ENCODE measurements around the gene HMGB2. TPM values are rescaled to one million over a fixed set of nuclear protein-coding genes. Genes with fewer than 3 reads are reported as not detected.

Gene HMGB2
- total RNA-seq, 2 experiments from 2014 or later: 697 to 810 TPM

DNA sequence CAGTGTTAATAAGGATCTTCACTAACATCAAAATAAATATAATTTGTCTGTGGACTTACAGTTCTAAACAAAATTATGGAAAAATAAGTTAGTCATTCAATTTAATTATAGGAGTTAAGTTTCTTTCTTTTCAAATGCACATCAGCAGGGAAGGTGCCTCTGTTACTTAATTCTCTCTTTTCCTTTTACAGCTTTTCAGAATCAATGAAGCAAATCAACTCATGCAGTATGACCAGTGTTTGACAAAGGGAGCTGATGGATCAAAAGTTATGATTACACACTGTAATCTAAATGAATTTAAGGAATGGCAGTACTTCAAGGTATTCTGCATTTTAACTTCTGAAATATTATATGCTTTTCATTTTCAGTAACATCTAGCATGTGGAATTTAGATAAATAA lies 15.9 kb downstream of the HMGB2 start:
- H3K4me1 ChIP-seq (ENCODE audit: insufficient read depth, low read length, poor library complexity, severe bottlenecking): peaks cover 11% of the 10 kb centered on the region
- no peaks in the 10 kb centered on the region for H3K79me2 ChIP-seq (ENCODE audit: insufficient read depth, low read depth, low read length)

DNA sequence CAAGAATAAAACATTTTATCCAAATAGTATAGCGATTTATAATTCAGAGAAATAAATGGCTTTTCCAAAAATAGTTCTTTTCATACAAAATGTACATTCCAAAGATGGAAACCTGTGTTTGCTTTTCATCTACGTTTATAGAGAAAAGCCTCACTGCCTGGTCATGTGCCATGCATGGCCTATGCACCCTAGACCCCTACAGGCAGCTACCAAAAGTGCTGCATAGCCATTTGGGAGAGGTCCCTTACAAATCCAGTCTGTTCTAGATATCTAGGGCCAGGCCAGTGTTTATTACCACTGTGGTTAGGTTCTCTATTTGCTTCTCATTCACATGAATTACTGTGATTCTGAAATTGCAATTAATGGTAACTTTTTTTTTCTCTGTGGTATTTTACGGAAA lies 17.2 kb downstream of the HMGB2 start:
- H4K20me1 ChIP-seq (ENCODE audit: insufficient read depth, low read length): no peaks in the 10 kb centered on the region
- ChIA-PET CTCF (ENCODE audit: unreplicated experiment) (no interaction called here), POLR2A (interaction anchor here (0.7 kb wide), 1 partner anchor 197 kb away, joined by 3 read pairs; no protein-coding TSS in a partner anchor)

More for the DNA sequence above, 15.9 kb downstream of the HMGB2 start:
- Histone ChIP-seq H3K9me2 (ENCODE audit: insufficient read depth, low read length) (no peaks in the 10 kb centered on the region), H4K20me1 (ENCODE audit: insufficient read depth, low read length) (no peaks in the 10 kb centered on the region), H2AFZ (ENCODE audit: low read length) (no peak overlapping the region), H3K27ac (ENCODE audit: low read depth, low read length, poor library complexity, severe bottlenecking) (no peak overlapping the region), H3K4me3 (ENCODE audit: low read depth, low read length, poor library complexity, severe bottlenecking) (no peak overlapping the region), H3K4me2 (ENCODE audit: low read length) (no peak overlapping the region), H3K36me3 (ENCODE audit: insufficient read depth, low read length) (peaks cover 88% of the 10 kb centered on the region), H3K9me3 (ENCODE audit: low read length) (no peaks in the 10 kb centered on the region)
- no peak for TF ChIP-seq EZH2phosphoT487 (IDR thresholded peaks at IDR 0.05; ENCODE audit: borderline replicate concordance, low read depth, low read length)
- intact Hi-C loops (cut with micrococcal nuclease; ENCODE audit: unreplicated experiment): loop anchor here (1.0 to 5.0 kb wide), 2 partner anchors 176 to 306 kb away; no protein-coding TSS in a partner anchor
- POLR2A ChIA-PET: interaction anchor here (0.5 to 2.3 kb wide), 4 partner anchors 15 to 151 kb away, joined by 3 to 9 read pairs (median 4); partner anchors contain the start of gene HMGB2
- DNase-seq (ENCODE audit: low spot score): no peak
- no TSS peak for BruUV-seq (replicated peaks)
- CTCF ChIA-PET (ENCODE audit: unreplicated experiment): interaction anchor here (1.0 to 1.2 kb wide), 2 partner anchors 93 to 102 kb away, joined by 3 to 4 read pairs; no protein-coding TSS in a partner anchor

DNA sequence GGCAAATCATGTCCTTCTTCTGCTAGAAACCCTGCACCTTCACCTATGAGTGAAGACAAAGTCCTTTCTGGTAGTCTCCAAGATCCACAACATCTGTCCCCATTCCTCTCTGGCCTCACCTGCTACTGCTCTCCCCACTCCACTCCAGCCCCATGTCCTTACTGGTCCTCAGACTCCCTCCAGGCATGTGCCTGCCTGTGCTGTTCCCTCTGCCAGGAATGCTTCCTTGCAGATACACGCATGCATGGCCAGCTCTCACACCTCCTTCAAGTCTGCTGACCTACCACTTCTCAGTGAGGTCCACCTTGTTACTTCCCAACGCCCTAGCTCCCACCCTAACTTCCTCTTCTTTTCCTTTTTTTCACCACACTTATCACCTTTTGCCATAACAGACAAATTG lies 18.1 kb downstream of the HMGB2 start:
- H3K4me3 ChIP-seq (ENCODE audit: low read depth, low read length, poor library complexity, severe bottlenecking): no peak overlapping the region
- no peak overlapping the region for H2AFZ ChIP-seq (ENCODE audit: low read length)
- ChIA-PET CTCF (ENCODE audit: unreplicated experiment) (no interaction called here), POLR2A (no interaction called here)
- TF ChIP-seq EZH2phosphoT487 (IDR thresholded peaks at IDR 0.05; ENCODE audit: borderline replicate concordance, low read depth, low read length): no peak
- TF ChIP-seq, protein P1, sequence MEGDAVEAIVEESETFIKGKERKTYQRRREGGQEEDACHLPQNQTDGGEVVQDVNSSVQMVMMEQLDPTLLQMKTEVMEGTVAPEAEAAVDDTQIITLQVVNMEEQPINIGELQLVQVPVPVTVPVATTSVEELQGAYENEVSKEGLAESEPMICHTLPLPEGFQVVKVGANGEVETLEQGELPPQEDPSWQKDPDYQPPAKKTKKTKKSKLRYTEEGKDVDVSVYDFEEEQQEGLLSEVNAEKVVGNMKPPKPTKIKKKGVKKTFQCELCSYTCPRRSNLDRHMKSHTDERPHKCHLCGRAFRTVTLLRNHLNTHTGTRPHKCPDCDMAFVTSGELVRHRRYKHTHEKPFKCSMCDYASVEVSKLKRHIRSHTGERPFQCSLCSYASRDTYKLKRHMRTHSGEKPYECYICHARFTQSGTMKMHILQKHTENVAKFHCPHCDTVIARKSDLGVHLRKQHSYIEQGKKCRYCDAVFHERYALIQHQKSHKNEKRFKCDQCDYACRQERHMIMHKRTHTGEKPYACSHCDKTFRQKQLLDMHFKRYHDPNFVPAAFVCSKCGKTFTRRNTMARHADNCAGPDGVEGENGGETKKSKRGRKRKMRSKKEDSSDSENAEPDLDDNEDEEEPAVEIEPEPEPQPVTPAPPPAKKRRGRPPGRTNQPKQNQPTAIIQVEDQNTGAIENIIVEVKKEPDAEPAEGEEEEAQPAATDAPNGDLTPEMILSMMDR (conservative IDR thresholded peaks at IDR 0.05; ENCODE audit: low read length): no peak
- peaks cover 11% of the 10 kb centered on the region for H3K4me1 ChIP-seq (ENCODE audit: insufficient read depth, low read length, poor library complexity, severe bottlenecking)
- H3K9me2 ChIP-seq (ENCODE audit: insufficient read depth, low read length): no peaks in the 10 kb centered on the region
- no peak for DNase-seq (ENCODE audit: low spot score)
- no peak overlapping the region for H3K4me2 ChIP-seq (ENCODE audit: low read length)
- H3K27ac ChIP-seq (ENCODE audit: low read depth, low read length, poor library complexity, severe bottlenecking): no peak overlapping the region
- no TSS peak for BruUV-seq (replicated peaks)
- H3K79me2 ChIP-seq (ENCODE audit: insufficient read depth, low read depth, low read length): no peaks in the 10 kb centered on the region
- H3K9me3 ChIP-seq (ENCODE audit: low read length): no peaks in the 10 kb centered on the region
- intact Hi-C loops (cut with micrococcal nuclease; ENCODE audit: unreplicated experiment): loop anchor here (5.0 kb wide), 1 partner anchor 304 kb away; no protein-coding TSS in a partner anchor
- H3K36me3 ChIP-seq (ENCODE audit: insufficient read depth, low read length): peaks cover 81% of the 10 kb centered on the region
- no peaks in the 10 kb centered on the region for H4K20me1 ChIP-seq (ENCODE audit: insufficient read depth, low read length)

More for the DNA sequence above, 17.2 kb downstream of the HMGB2 start:
- H3K36me3 ChIP-seq (ENCODE audit: insufficient read depth, low read length): peaks cover 82% of the 10 kb centered on the region; the same call in 1 of the 2 replicates
- no TSS peak for BruUV-seq (replicated peaks)
- H3K4me2 ChIP-seq (ENCODE audit: low read length): no peak overlapping the region
- no peak overlapping the region for H2AFZ ChIP-seq (ENCODE audit: low read length)
- peak; percentile 37 for DNase-seq (ENCODE audit: low spot score)
- H3K4me3 ChIP-seq (ENCODE audit: low read depth, low read length, poor library complexity, severe bottlenecking): no peak overlapping the region
- H3K9me2 ChIP-seq (ENCODE audit: insufficient read depth, low read length): no peaks in the 10 kb centered on the region
- no peaks in the 10 kb centered on the region for H3K79me2 ChIP-seq (ENCODE audit: insufficient read depth, low read depth, low read length)
- intact Hi-C loops (cut with micrococcal nuclease; ENCODE audit: unreplicated experiment): loop anchor here (5.0 kb wide), 1 partner anchor 305 kb away; no protein-coding TSS in a partner anchor
- H3K9me3 ChIP-seq (ENCODE audit: low read length): no peaks in the 10 kb centered on the region
- H3K4me1 ChIP-seq (ENCODE audit: insufficient read depth, low read length, poor library complexity, severe bottlenecking): peaks cover 11% of the 10 kb centered on the region
- TF ChIP-seq, protein P1 (conservative IDR thresholded peaks at IDR 0.05; ENCODE audit: low read length): peak; percentile 70
- TF ChIP-seq EZH2phosphoT487 (IDR thresholded peaks at IDR 0.05; ENCODE audit: borderline replicate concordance, low read depth, low read length): no peak
- no peak overlapping the region for H3K27ac ChIP-seq (ENCODE audit: low read depth, low read length, poor library complexity, severe bottlenecking)
